GM12865 (cell line): Measurements from ENCODE around the gene RNU1-2.
"Not testable (repeated sequence)": the region's sequence is repeated elsewhere in the genome, so short reads cannot be mapped to it uniquely, and the experiment has no call there.

Source experiments
- DNase-seq: peaks from one replicate; pipeline ENCODE4 v3.0.0; 2010; ENCODE audit warnings: low read depth
- H3K4me3 ChIP-seq: 2 replicates; pipeline ENCODE4 v1.5.1; 2011; ENCODE audit warnings: mild to moderate bottlenecking, low read depth, low read length, control low read depth
- CTCF ChIP-seq: IDR thresholded peaks from 2 replicates; pipeline ENCODE4 v1.5.1; 2011; ENCODE audit warnings: low read length, control low read depth, low read depth, inconsistent platforms; ENCODE audit not compliant: insufficient read depth; ENCODE audit errors: missing control alignments

RNU1-2 gene

GRCh38 chr1:16915627-16915973 lies 19.8 kb downstream of the RNU1-2 start:
- H3K4me3 ChIP-seq: no peak overlapping the region
- no peak for TF ChIP-seq CTCF
- DNase-seq: no peak

- H3K4me3 ChIP-seq, DNase-seq: not testable (repeated sequence)
These were observed 20.5 kb downstream of the RNU1-2 start for GRCh38 chr1:16916036-16916880.

GRCh38 chr1:16918371-16918770 lies 22.6 kb downstream of the RNU1-2 start:
- TF ChIP-seq CTCF: no peak
- no peak for DNase-seq
- no peak overlapping the region for H3K4me3 ChIP-seq

GRCh38 chr1:16918936-16919665 lies 23.3 kb downstream of the RNU1-2 start:
- H3K4me3 ChIP-seq, DNase-seq: not testable (repeated sequence)

- DNase-seq: no peak
- no peak for TF ChIP-seq CTCF
- no peak overlapping the region for H3K4me3 ChIP-seq
These were observed 25.2 kb downstream of the RNU1-2 start for GRCh38 chr1:16920951-16921350.

GRCh38 chr1:16921391-16922185 lies 25.8 kb downstream of the RNU1-2 start, which contains the start of gene CROCC:
TSS of gene CROCC (plus strand) at chr1:16921931. CDS start at chr1:16922019, 88 bp downstream.
- DNase-seq: no peak
- TF ChIP-seq CTCF: no peak
- no peak within 1 kb of the TSS for H3K4me3 ChIP-seq

- DNase-seq: no peak
- H3K4me3 ChIP-seq: no peak overlapping the region
- no peak for TF ChIP-seq CTCF
These were observed 26.7 kb downstream of the RNU1-2 start for GRCh38 chr1:16922466-16922865.
